WI38 (cell line): Measurements from ENCODE around the gene ERAL1.
"Not testable (repeated sequence)": the region's sequence is repeated elsewhere in the genome, so short reads cannot be mapped to it uniquely, and the experiment has no call there.

Experiments
- H3K4me3 ChIP-seq: 2 replicates; pipeline ENCODE4 v1.5.1; 2011; ENCODE audit warnings: low read depth, mild to moderate bottlenecking, control low read depth, low read length
- CTCF ChIP-seq: IDR thresholded peaks from 2 replicates; pipeline ENCODE4 v1.5.1; 2012; ENCODE audit warnings: low read depth, mild to moderate bottlenecking, control low read depth, low read length

ERAL1 gene

GRCh38 chr17:28816540-28816939 lies 38.3 kb upstream of the ERAL1 start:
- H3K4me3 ChIP-seq, result no peak overlapping the region
- no peak for TF ChIP-seq CTCF

- no peak for TF ChIP-seq CTCF
- no peak overlapping the region for H3K4me3 ChIP-seq
Observed at GRCh38 chr17:28818819-28819221, 36.0 kb upstream of the ERAL1 start.

GRCh38 chr17:28819582-28819981 lies 35.2 kb upstream of the ERAL1 start:
- TF ChIP-seq CTCF, result no peak
- H3K4me3 ChIP-seq, result no peak overlapping the region

- TF ChIP-seq CTCF, result no peak
- no peak overlapping the region for H3K4me3 ChIP-seq
Observed at GRCh38 chr17:28827672-28828071, 27.1 kb upstream of the ERAL1 start.

GRCh38 chr17:28828294-28829040 lies 26.3 kb upstream of the ERAL1 start:
- TF ChIP-seq CTCF, result no peak

GRCh38 chr17:28834420-28834819 lies 20.4 kb upstream of the ERAL1 start:
- TF ChIP-seq CTCF, result no peak
- no peak overlapping the region for H3K4me3 ChIP-seq

More at GRCh38 chr17:28828294-28829040, 26.3 kb upstream of the ERAL1 start:
- no peak overlapping the region for H3K4me3 ChIP-seq

GRCh38 chr17:28836541-28836940 lies 18.3 kb upstream of the ERAL1 start:
- H3K4me3 ChIP-seq, result not testable (repeated sequence)

- H3K4me3 ChIP-seq, result no peak overlapping the region
- no peak for TF ChIP-seq CTCF
Observed at GRCh38 chr17:28839221-28839620, 15.6 kb upstream of the ERAL1 start.
